ENCODE results near the gene RD3L.

DNA sequence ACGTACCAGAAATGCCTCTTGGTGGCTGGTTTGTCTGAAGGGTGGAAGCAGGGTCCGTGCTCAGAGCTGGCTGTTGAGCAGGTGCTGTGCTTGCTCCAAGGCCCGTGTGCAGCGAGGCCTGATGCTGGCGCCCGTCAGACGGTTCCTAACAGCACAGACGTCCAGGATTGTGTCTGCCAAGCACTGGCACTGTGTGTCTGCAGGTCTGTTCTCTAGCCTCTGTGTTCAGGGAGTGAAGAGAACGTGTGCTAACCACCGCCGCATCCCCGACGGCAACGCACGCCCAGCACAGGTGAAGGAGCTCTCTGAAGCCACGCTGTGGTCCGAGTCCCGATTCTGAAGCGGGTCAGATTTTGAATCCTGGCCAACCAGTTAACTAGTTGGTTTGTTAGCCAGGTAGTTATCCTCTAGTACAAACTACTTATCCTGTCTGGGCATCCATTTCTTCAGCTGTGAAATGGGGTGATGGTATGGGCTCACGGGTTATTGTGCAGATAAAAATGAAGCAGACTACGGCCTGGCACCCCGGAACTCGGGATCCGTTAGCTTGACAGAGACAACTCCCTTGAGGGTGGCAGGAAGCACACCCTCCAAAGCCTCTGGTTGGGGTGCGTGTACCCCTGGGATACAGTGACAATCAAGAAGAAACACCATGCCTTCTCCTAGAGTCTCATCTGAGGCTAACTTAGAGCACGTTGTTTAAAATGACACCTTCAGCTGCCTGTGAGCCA lies 32.6 kb downstream of the RD3L start:
- no peak for TF ChIP-seq CTCF (optimal IDR thresholded peaks at IDR 0.05 in 1 of 3, IDR thresholded peaks at IDR 0.05 in 1 of 3, conservative IDR thresholded peaks at IDR 0.05 in 1 of 3; ENCODE audit: extremely low read depth in 1 of 3, insufficient read depth in 2 of 3, low read length in 3 of 3)
- no peak for TF ChIP-seq EZH2 (IDR thresholded peaks at IDR 0.05; ENCODE audit: low read length)

All from keratinocyte (primary cell).